OCI-LY7 (cell line): ENCODE measurements around the gene NOX1.

ENCODE experiments used
- CTCF ChIP-seq: fragments of 200-600 bp; sonication (generic); conservative IDR thresholded peaks from 2 replicates; pipeline ENCODE4 v1.5.1; 2014; ENCODE audit warnings: mild to moderate bottlenecking, antibody characterized with exemption, low read length, moderate library complexity, mixed read lengths
- EZH2phosphoT487 ChIP-seq: fragments of 200-600 bp; sonication (generic); IDR thresholded peaks from 2 replicates; pipeline ENCODE4 v1.6.1; 2018; ENCODE audit warnings: low read depth, borderline replicate concordance, mild to moderate bottlenecking, mixed run types, antibody characterized with exemption, low read length, moderate library complexity, mixed read lengths

- TF ChIP-seq CTCF (no peak), EZH2phosphoT487 (no peak)
Measured at GRCh38 chrX:100802843-100803242, 71.3 kb downstream of the NOX1 start.
